GM12873 (cell line): ENCODE data around the gene SLC45A3.

Source experiments
- CTCF ChIP-seq: IDR thresholded peaks from 2 replicates; pipeline ENCODE4 v1.5.1; 2012; ENCODE audit warnings: low read depth, mild to moderate bottlenecking, moderate library complexity, low read length, control low read depth; ENCODE audit not compliant: insufficient read depth; ENCODE audit errors: missing control alignments

SLC45A3 gene

GRCh38 chr1:205680073-205680851 is at the start of gene SLC45A3:
Gene SLC45A3, minus strand, starts transcription at chr1:205680509. Its CDS starts 15,853 bp downstream, at chr1:205664656.
- no peak for TF ChIP-seq CTCF

- TF ChIP-seq CTCF, result no peak
Measured at GRCh38 chr1:205726619-205727125, 46.4 kb upstream of the SLC45A3 start.

- TF ChIP-seq CTCF, result no peak
Measured at GRCh38 chr1:205725514-205725913, 45.2 kb upstream of the SLC45A3 start.

GRCh38 chr1:205719762-205720161 is 39.5 kb upstream of the SLC45A3 start:
- no peak for TF ChIP-seq CTCF

- no peak for TF ChIP-seq CTCF
Measured at GRCh38 chr1:205719015-205719414, 38.7 kb upstream of the SLC45A3 start.

- TF ChIP-seq CTCF, result no peak
Measured at GRCh38 chr1:205716371-205717132, 36.2 kb upstream of the SLC45A3 start.

GRCh38 chr1:205715628-205716027 is 35.3 kb upstream of the SLC45A3 start:
- TF ChIP-seq CTCF, result no peak
